IMR-90 (cell line): ENCODE measurements around the gene ZNF609. TPM values are rescaled to one million over a fixed set of nuclear protein-coding genes. Genes with fewer than 3 reads are reported as not detected.

Experiments
- ATAC-seq: fragments of 200-7000 bp; cut with Tn5 transposase; 2 replicates; pipeline ENCODE4 v1.9.1; 2020; ENCODE audit warnings: low read depth, mild to moderate bottlenecking, moderate library complexity
- BruUV-seq: library from RNA; stranded (reverse); fragments of 400-500 nt; replicated peaks from 2 replicates; lab custom pipeline; 2021; lab: Mats Ljungman, UMichigan
- CTCF ChIA-PET: fragments of 300-600 bp; formaldehyde crosslinking; extraction: SDS; loops from one replicate; lab custom pipeline; 2021; ENCODE audit warnings: antibody characterized with exemption; lab: Yijun Ruan, JAX
- POLR2A ChIA-PET: fragments of 300-600 bp; sonication (Branson Sonifier 250); formaldehyde crosslinking; loops from one replicate; lab custom pipeline; 2022; ENCODE audit warnings: antibody characterized with exemption; ENCODE audit not compliant: unreplicated experiment; lab: Charles Lee
- DNase-seq: peaks from one replicate; pipeline ENCODE4 v3.0.0; 2013
- H2AFZ ChIP-seq: replicated peaks from 2 replicates; pipeline ENCODE3; 2013; ENCODE audit warnings: low read length, mild to moderate bottlenecking; ENCODE audit not compliant: poor library complexity
- H2AK5ac ChIP-seq: 2 replicates; pipeline ENCODE4 v1.6.1; 2013; ENCODE audit warnings: low read depth, low read length, inconsistent platforms
- H2AK9ac ChIP-seq: replicated peaks from 2 replicates; pipeline ENCODE3; 2013; ENCODE audit warnings: mild to moderate bottlenecking, low read depth, low read length, moderate library complexity; ENCODE audit not compliant: poor library complexity
- H2BK120ac ChIP-seq: 2 replicates; pipeline ENCODE4 v1.6.1; 2013; ENCODE audit warnings: low read depth, low read length, inconsistent platforms
- H2BK15ac ChIP-seq: 3 replicates; pipeline ENCODE4 v1.6.1; 2013; ENCODE audit warnings: low read depth, low read length, inconsistent platforms
- H2BK20ac ChIP-seq: 2 replicates; pipeline ENCODE4 v1.6.1; 2013; ENCODE audit warnings: low read depth, mild to moderate bottlenecking, inconsistent platforms, low read length, moderate library complexity
- H2BK5ac ChIP-seq: 2 replicates; pipeline ENCODE4 v1.6.1; 2013; ENCODE audit warnings: mild to moderate bottlenecking, low read depth, low read length, inconsistent platforms; ENCODE audit not compliant: poor library complexity, severe bottlenecking
- H3K14ac ChIP-seq: replicated peaks from 2 replicates; pipeline ENCODE4 v1.6.1; 2013; ENCODE audit warnings: low read depth, low read length, inconsistent platforms
- H3K18ac ChIP-seq: 2 replicates; pipeline ENCODE4 v1.6.1; 2013; ENCODE audit warnings: low read depth, low read length, control low read depth
- H3K23ac ChIP-seq: 2 replicates; pipeline ENCODE4 v1.6.1; 2013; ENCODE audit warnings: low read depth, low read length, inconsistent platforms
- H3K27ac ChIP-seq: 2 replicates; pipeline ENCODE4 v1.5.1; 2013; ENCODE audit warnings: mild to moderate bottlenecking, control low read depth, low read length; ENCODE audit not compliant: insufficient read depth
- H3K27me3 ChIP-seq: 2 replicates; pipeline ENCODE4 v1.6.1; 2013; ENCODE audit warnings: low read length; ENCODE audit not compliant: control insufficient read depth, insufficient read depth
- H3K36me3 ChIP-seq: 2 replicates; pipeline ENCODE4 v1.6.1; 2013; ENCODE audit warnings: low read length, mixed read lengths; ENCODE audit not compliant: control insufficient read depth, insufficient read depth
- H3K4ac ChIP-seq: 2 replicates; pipeline ENCODE4 v1.6.1; 2013; ENCODE audit warnings: low read depth, low read length, inconsistent platforms
- H3K4me1 ChIP-seq: 2 replicates; pipeline ENCODE4 v1.6.1; 2013; ENCODE audit warnings: low read length, mixed read lengths; ENCODE audit not compliant: control insufficient read depth, insufficient read depth
- H3K4me2 ChIP-seq: 2 replicates; pipeline ENCODE4 v1.6.1; 2013; ENCODE audit warnings: low read depth, mild to moderate bottlenecking, control low read depth, low read length, moderate library complexity
- H3K4me3 ChIP-seq: 2 replicates; pipeline ENCODE4 v1.5.1; 2013; ENCODE audit warnings: low read depth, mild to moderate bottlenecking, control low read depth, low read length, moderate library complexity; ENCODE audit not compliant: insufficient read depth
- H3K56ac ChIP-seq: 2 replicates; pipeline ENCODE4 v1.6.1; 2013; ENCODE audit warnings: low read length, inconsistent platforms; ENCODE audit not compliant: insufficient read depth; ENCODE audit errors: extremely low read depth
- H3K79me1 ChIP-seq, 2 experiments: 2 replicates each; pipeline ENCODE4 v1.6.1; 2013; ENCODE audit warnings: low read length in 2 of 2, inconsistent platforms in 1 of 2, low read depth in 1 of 2
- H3K9ac ChIP-seq: 2 replicates; pipeline ENCODE4 v1.6.1; 2013; ENCODE audit warnings: low read depth, low read length, control low read depth
- H3K9me1 ChIP-seq: 2 replicates; pipeline ENCODE4 v1.6.1; 2013; ENCODE audit warnings: low read length, inconsistent platforms; ENCODE audit not compliant: insufficient read depth
- H3K9me3 ChIP-seq: 2 replicates; pipeline ENCODE4 v1.6.1; 2013; ENCODE audit warnings: low read length; ENCODE audit not compliant: control insufficient read depth, insufficient read depth
- H4K20me1 ChIP-seq: 2 replicates; pipeline ENCODE4 v1.6.1; 2013; ENCODE audit warnings: low read length, inconsistent platforms; ENCODE audit not compliant: insufficient read depth
- H4K5ac ChIP-seq: 2 replicates; pipeline ENCODE4 v1.6.1; 2013; ENCODE audit warnings: mild to moderate bottlenecking, low read depth, low read length, control low read depth
- H4K8ac ChIP-seq, 2 experiments: 2 replicates each; pipeline ENCODE4 v1.6.1; 2013; ENCODE audit warnings: low read depth in 2 of 2, low read length in 2 of 2, control low read depth in 1 of 2, inconsistent platforms in 1 of 2
- H4K91ac ChIP-seq: 2 replicates; pipeline ENCODE4 v1.6.1; 2013; ENCODE audit warnings: low read depth, low read length, inconsistent platforms; ENCODE audit not compliant: insufficient read depth
- BHLHE40 ChIP-seq: fragments of 150-350 bp; IDR thresholded peaks from 2 replicates; pipeline ENCODE4 v1.6.1; 2016; ENCODE audit warnings: mild to moderate bottlenecking, low read depth, low read length
- CTCF ChIP-seq: conservative IDR thresholded peaks from 2 replicates; pipeline ENCODE4 v1.5.1; 2012; ENCODE audit warnings: mild to moderate bottlenecking, low read depth, low read length, improper control_type of control experiment
- FOS ChIP-seq: fragments of 150-350 bp; IDR thresholded peaks from 2 replicates; pipeline ENCODE4 v1.6.1; 2016; ENCODE audit warnings: low read depth, low read length
- MAFK ChIP-seq: IDR thresholded peaks from 2 replicates; pipeline ENCODE4 v1.6.1; 2012; ENCODE audit warnings: low read depth, low read length, improper control_type of control experiment
- MAZ ChIP-seq: IDR thresholded peaks from 2 replicates; pipeline ENCODE4 v1.6.1; 2012; ENCODE audit warnings: low read depth, mild to moderate bottlenecking, low read length, improper control_type of control experiment, moderate library complexity, borderline replicate concordance
- MXI1 ChIP-seq: IDR thresholded peaks from 2 replicates; pipeline ENCODE4 v1.6.1; 2012; ENCODE audit warnings: low read depth, mild to moderate bottlenecking, low read length, moderate library complexity, borderline replicate concordance
- NFE2L2 ChIP-seq: fragments of 150-350 bp; IDR thresholded peaks from 2 replicates; pipeline ENCODE4 v1.6.1; 2016; ENCODE audit warnings: low read depth, mild to moderate bottlenecking, low read length
- RAD21 ChIP-seq: IDR thresholded peaks from 2 replicates; pipeline ENCODE4 v1.6.1; 2012; ENCODE audit warnings: low read length, improper control_type of control experiment
- RCOR1 ChIP-seq: IDR thresholded peaks from 2 replicates; pipeline ENCODE4 v1.6.1; 2012; ENCODE audit warnings: mild to moderate bottlenecking, low read length, improper control_type of control experiment; ENCODE audit not compliant: insufficient replicate concordance
- RFX5 ChIP-seq: IDR thresholded peaks from 2 replicates; pipeline ENCODE4 v1.8.0; 2012; ENCODE audit warnings: low read depth, mild to moderate bottlenecking, low read length, moderate library complexity
- SMC3 ChIP-seq: fragments of 150-350 bp; IDR thresholded peaks from 2 replicates; pipeline ENCODE4 v1.6.1; 2016; ENCODE audit warnings: low read depth, mild to moderate bottlenecking, antibody characterized with exemption, low read length, moderate library complexity
- WGBS, 2 experiments: methylation state at CpG; one replicate each; pipeline versions ENCODE4 v1.1.5 to v1.1.7; 2013; ENCODE audit warnings: missing lambda C conversion rate in 2 of 2; ENCODE audit not compliant: insufficient read length in 1 of 2; ENCODE audit errors: extremely low coverage in 2 of 2; 5-methylcytosine and 5-hydroxymethylcytosine counted together
- dilution Hi-C: fragments of 300-500 bp; cut with HindIII; formaldehyde crosslinking; loops from one replicate; pipeline ENCODE4 v1.14.3; 2018; ENCODE audit warnings: low sequenced_read_pairs; ENCODE audit not compliant: unreplicated experiment
- in situ Hi-C: fragments of 300-500 bp; cut with MboI; formaldehyde crosslinking; loops from 3 replicates; pipeline ENCODE4 v1.14.3; 2019; ENCODE audit warnings: low sequenced_read_pairs, inconsistent platforms, mixed read lengths
- intact Hi-C: fragments of 100-400 bp; cut with micrococcal nuclease; formaldehyde crosslinking; loops from 2 replicates; pipeline ENCODE4 v1.10.0; 2022
- polyA plus RNA-seq, 3 experiments: library from polyadenylated mRNA; depleted of rRNA; stranded (reverse); fragments of >200 nt; gene quantifications; 2 replicates each; pipeline ENCODE4 v1.2.3, GENCODE V29; 2012; ENCODE audit warnings: low replicate concordance in 1 of 3
- total RNA-seq: library from RNA; depleted of rRNA; stranded (reverse); fragments of >200 nt; gene quantifications from 2 replicates; pipeline ENCODE4 v1.2.3, GENCODE V29; 2012
- TF ChIP-seq, protein P1 (sequence below): fragments of 150-350 bp; IDR thresholded peaks from 2 replicates; pipeline ENCODE4 v1.6.1; 2016; ENCODE audit warnings: low read depth, mild to moderate bottlenecking, low read length, moderate library complexity, borderline replicate concordance

ZNF609 gene
- total and polyA plus RNA-seq, 2 of the 4 experiments (the other 2 are of a cell fraction), result 10.4 to 12.5 TPM

DNA sequence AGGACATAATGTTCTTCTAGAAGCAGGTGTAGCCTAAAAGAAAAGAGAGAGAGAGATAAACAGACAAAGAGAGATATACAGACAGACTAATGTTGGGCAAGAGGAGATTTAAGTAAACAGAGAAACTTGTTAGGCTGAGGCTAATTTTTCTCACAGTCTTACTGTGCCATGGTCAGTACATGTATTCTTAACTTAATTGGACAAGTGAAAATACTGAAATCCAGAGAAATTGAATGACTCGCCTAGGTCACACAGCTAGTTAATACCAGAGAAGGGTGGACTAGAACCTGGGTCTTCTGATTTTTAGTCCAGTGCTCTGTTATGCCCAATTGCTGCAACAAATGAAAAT, 6.7 kb upstream of the ZNF609 start:
- CTCF ChIA-PET, result interaction anchor here (0.6 kb wide), 1 partner anchor 23 kb away, joined by 13 read pairs; no protein-coding TSS in a partner anchor
- H3K27ac ChIP-seq, result no peak overlapping the region
- intact Hi-C loops, result no loop called here

More for the DNA sequence above, 6.7 kb upstream of the ZNF609 start:
- Histone ChIP-seq H4K8ac (no peak overlapping the region), H2BK20ac (no peak overlapping the region), H2AK5ac (no peak overlapping the region), H2BK15ac (no peak overlapping the region), H2AK9ac (no peak overlapping the region), H3K4me1 (peaks cover 14% of the 10 kb centered on the region), H3K4ac (no peak overlapping the region), H3K9ac (no peak overlapping the region), H4K91ac (no peak overlapping the region), H2AFZ (no peak overlapping the region), H2BK5ac (no peak overlapping the region), H3K14ac (no peak overlapping the region), H3K9me3 (no peaks in the 10 kb centered on the region), H3K23ac (no peak overlapping the region), H3K9me1 (no peaks in the 10 kb centered on the region), H3K27me3 (no peaks in the 10 kb centered on the region), H3K4me3 (no peak overlapping the region), H4K20me1 (no peaks in the 10 kb centered on the region), H3K56ac (no peak overlapping the region), H4K5ac (no peak overlapping the region), H3K79me1 (peaks cover 4 to 12% of the 10 kb centered on the region in 2 experiments; a peak in 2 of 4 replicates), H3K18ac (no peak overlapping the region), H2BK120ac (no peak overlapping the region), H3K36me3 (peaks cover 7% of the 10 kb centered on the region), H3K4me2 (no peak overlapping the region)
- no peak for ATAC-seq
- dilution Hi-C loops, result no loop called here
- BruUV-seq, result no TSS peak
- no peak for DNase-seq
- in situ Hi-C loops, result no loop called here
- POLR2A ChIA-PET, result no interaction called here
- TF ChIP-seq BHLHE40 (no peak), MAZ (no peak), CTCF (no peak), NFE2L2 (no peak), RAD21 (no peak), FOS (no peak), RFX5 (no peak), RCOR1 (no peak), MAFK (no peak), MXI1 (no peak), SMC3 (no peak)
- TF ChIP-seq, protein P1, sequence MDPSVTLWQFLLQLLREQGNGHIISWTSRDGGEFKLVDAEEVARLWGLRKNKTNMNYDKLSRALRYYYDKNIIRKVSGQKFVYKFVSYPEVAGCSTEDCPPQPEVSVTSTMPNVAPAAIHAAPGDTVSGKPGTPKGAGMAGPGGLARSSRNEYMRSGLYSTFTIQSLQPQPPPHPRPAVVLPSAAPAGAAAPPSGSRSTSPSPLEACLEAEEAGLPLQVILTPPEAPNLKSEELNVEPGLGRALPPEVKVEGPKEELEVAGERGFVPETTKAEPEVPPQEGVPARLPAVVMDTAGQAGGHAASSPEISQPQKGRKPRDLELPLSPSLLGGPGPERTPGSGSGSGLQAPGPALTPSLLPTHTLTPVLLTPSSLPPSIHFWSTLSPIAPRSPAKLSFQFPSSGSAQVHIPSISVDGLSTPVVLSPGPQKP, result no peak
- no CpG with 5 or more reads among the region's 1 CpG for WGBS, 2 experiments
